Subcutaneous adipose tissue (tissue), 4 donors: ENCODE data around the gene SH3TC1. TPM values are rescaled to one million over a fixed set of nuclear protein-coding genes. Genes with fewer than 3 reads are reported as not detected.

Experiments
- CTCF ChIP-seq: fragments of 450-650 bp; IDR thresholded peaks from one replicate; pipeline ENCODE4 v1.5.1; 2016; ENCODE audit warnings: low read depth, mild to moderate bottlenecking, control low read depth, antibody characterized with exemption, moderate library complexity
- total RNA-seq, 4 donors: library from RNA; depleted of rRNA; stranded (reverse); fragments of >200 nt; gene quantifications; one replicate each; pipeline ENCODE4 v1.1.0, GENCODE V29; 2016

The SH3TC1 gene
- total RNA-seq, 4 donors from 2014 or later, result 15.3 to 43.3 (median 31.9) TPM

- TF ChIP-seq CTCF, result no peak
These were observed 65.0 kb downstream of the SH3TC1 start for GRCh38 chr4:8264106-8264505.

GRCh38 chr4:8265171-8265929, 66.3 kb downstream of the SH3TC1 start:
- TF ChIP-seq CTCF, result no peak

GRCh38 chr4:8266088-8266487, 67.0 kb downstream of the SH3TC1 start:
- no peak for TF ChIP-seq CTCF

GRCh38 chr4:8266508-8266907, 67.4 kb downstream of the SH3TC1 start:
- no peak for TF ChIP-seq CTCF

- TF ChIP-seq CTCF, result no peak
These were observed 68.0 kb downstream of the SH3TC1 start for GRCh38 chr4:8267077-8267476.

- no peak for TF ChIP-seq CTCF
These were observed 69.1 kb downstream of the SH3TC1 start for GRCh38 chr4:8268211-8268610.

GRCh38 chr4:8268901-8269534, 69.9 kb downstream of the SH3TC1 start:
- TF ChIP-seq CTCF, result no peak
